Stomach smooth muscle (tissue), 2 donors: ENCODE results near the gene DMAP1.

Source experiments
- H3K27ac ChIP-seq: one replicate; pipeline ENCODE4 v1.7.0; 2013; ENCODE audit warnings: mild to moderate bottlenecking, low read length, inconsistent platforms
- H3K27me3 ChIP-seq, 2 donors: one replicate each; pipeline ENCODE4 v1.7.0; 2013; ENCODE audit warnings: low read length in 2 of 2; ENCODE audit not compliant: insufficient read depth in 2 of 2, control insufficient read depth in 1 of 2
- H3K36me3 ChIP-seq, 2 donors: one replicate each; pipeline ENCODE4 v1.7.0; 2013; ENCODE audit warnings: low read length in 2 of 2; ENCODE audit not compliant: control insufficient read depth in 2 of 2, insufficient read depth in 2 of 2
- H3K4me1 ChIP-seq: one replicate; pipeline ENCODE4 v1.7.0; 2013; ENCODE audit warnings: low read length; ENCODE audit not compliant: control insufficient read depth, insufficient read depth
- H3K4me3 ChIP-seq, 2 donors: one replicate each; pipeline ENCODE4 v1.7.0; 2013; ENCODE audit warnings: low read length in 2 of 2
- H3K9ac ChIP-seq, 2 donors: one replicate each; pipeline ENCODE4 v1.7.0; 2013; ENCODE audit warnings: low read length in 2 of 2, mild to moderate bottlenecking in 1 of 2
- H3K9me3 ChIP-seq, 2 donors: one replicate each; pipeline ENCODE4 v1.7.0; 2013; ENCODE audit warnings: low read length in 2 of 2; ENCODE audit not compliant: control insufficient read depth in 2 of 2
- donor health status: healthy.
- donor health status: Pancreatic carcinoma.

Gene DMAP1

DNA sequence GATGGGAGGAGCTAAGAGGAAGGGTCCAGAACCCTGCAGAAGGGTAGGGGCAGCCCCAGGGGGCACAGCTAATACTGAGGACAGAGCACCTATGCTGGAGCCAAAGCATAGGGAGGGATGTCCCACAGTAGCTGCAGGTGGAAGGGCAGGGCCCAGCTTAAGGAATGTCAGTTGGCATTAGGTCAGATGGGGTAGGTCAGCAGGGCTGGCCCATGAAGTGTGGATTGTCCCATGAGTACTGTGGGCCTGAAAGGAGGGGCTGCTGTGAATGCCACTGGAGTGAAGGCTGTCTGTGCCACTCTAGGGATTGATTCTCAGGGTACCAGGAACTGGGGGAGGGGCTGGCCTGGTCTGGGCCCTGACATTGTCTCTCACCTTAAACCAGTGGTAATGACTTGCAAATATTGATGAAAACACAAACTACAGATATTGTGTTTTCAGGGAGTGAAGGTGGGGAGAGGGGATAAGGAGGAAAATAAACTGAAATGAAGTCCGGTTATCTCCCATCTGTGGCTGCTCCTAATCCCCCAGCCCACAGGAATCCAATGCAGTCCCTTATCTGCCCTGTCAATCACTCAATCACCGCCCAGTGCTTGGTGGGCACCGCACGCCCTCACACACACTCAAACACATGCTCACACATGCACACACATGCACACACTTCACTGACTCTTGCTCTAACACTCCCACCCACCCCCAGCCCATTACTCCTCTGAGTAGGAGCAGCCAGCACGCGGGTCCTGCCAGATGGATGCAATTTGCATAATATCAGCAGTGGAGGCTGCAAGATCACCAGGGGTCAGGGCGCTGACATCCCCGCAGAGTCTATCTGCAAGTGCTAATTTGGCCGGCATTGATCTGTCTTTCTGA, 27.8 kb downstream of the DMAP1 start:
- H3K9ac ChIP-seq: peak overlapping the region in 1 of 2 donors; percentile 19
- no peaks in the 10 kb centered on the region for H3K9me3 ChIP-seq
- H3K4me3 ChIP-seq: no peak overlapping the region
- H3K27ac ChIP-seq: peak overlapping the region; percentile 71
- no peaks in the 10 kb centered on the region for H3K27me3 ChIP-seq
- peaks cover 25% of the 10 kb centered on the region for H3K4me1 ChIP-seq
- peaks cover 9 to 10% of the 10 kb centered on the region in 2 donors for H3K36me3 ChIP-seq

DNA sequence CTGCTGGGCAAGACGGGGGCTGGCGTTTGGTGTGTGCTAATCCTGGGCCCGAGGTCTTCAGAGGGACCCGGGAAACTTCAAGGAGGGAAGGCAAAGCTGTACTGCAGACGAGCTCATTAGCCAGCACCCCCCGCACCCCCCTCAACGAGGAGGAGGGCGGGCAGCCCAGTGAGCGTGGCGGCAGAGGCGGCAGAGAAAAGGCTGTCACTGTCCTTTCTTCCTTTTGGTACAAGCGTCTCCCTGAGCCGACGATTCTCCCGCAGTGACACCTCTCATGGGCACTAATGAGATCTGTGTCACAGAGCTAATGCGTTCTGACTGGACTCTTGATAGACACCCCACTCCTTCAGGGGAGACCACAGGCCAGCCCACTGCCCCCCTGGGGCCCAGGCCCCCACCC, 29.5 kb downstream of the DMAP1 start:
- Histone ChIP-seq H3K36me3 (peaks cover 10 to 12% of the 10 kb centered on the region in 2 donors), H3K27me3 (no peaks in the 10 kb centered on the region), H3K4me3 (no peak overlapping the region), H3K9me3 (no peaks in the 10 kb centered on the region), H3K27ac (no peak overlapping the region), H3K4me1 (peaks cover 25% of the 10 kb centered on the region), H3K9ac (no peak overlapping the region)

DNA sequence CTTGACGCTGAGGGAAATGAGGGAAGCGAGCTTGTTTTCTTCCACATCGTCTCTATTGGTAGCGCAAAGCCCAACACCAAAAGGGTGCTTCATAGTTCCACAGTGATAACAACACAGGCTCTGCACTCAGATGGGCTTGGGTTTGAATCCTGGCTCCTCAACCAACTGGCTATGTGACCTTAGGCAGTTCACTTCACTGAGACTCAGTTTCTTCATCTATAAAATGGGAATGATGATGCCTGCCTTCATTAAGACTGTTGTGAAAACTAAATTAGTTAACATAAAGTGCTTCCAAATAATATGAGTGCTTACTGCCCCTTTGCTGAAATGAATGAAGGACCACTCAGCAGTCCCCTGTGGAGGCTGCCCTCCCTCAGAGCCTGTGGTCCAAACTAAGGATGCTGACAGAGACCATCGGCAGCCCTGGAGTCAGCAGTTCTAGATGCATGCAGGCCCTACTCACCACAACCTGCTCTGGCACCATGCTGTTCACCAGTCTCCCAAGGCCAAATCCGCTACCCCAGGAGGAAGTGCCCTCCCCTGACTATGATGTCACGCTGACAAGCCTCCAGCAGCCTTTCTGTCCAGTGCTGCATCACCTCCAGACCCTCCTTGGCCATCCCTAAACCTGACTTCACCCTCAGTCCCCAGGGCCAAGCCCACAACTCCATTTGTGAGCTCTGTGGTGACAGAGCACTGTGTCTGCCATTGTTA, 30.7 kb downstream of the DMAP1 start:
- Histone ChIP-seq H3K9ac (no peak overlapping the region), H3K4me1 (peaks cover 20% of the 10 kb centered on the region), H3K9me3 (no peaks in the 10 kb centered on the region), H3K27ac (no peak overlapping the region), H3K36me3 (peaks cover 11 to 14% of the 10 kb centered on the region in 2 donors), H3K4me3 (no peak overlapping the region), H3K27me3 (no peaks in the 10 kb centered on the region)

DNA sequence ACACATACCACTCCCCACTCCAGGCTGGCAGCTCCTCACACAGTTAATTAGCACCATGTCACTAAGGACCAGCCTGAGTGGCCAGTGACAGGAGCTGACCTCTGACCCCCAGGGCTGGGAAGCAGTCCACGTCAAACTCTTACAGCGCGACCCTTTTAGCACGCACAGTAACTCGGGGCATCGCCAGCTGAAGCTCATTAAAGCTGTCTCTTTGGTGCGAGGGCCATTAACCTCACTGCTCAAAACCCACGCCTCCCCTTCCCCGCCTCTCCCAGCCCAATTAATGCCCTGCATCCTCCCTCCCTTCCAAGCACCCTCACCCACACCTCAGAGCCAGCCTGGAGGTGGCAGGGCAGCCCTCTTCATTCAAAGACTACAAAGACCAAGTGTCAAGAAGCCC, 31.7 kb downstream of the DMAP1 start:
- Histone ChIP-seq H3K27ac (no peak overlapping the region), H3K27me3 (no peaks in the 10 kb centered on the region), H3K36me3 (peaks cover 11 to 14% of the 10 kb centered on the region in 2 donors), H3K9me3 (no peaks in the 10 kb centered on the region), H3K4me1 (peaks cover 9% of the 10 kb centered on the region), H3K4me3 (no peak overlapping the region), H3K9ac (no peak overlapping the region)

DNA sequence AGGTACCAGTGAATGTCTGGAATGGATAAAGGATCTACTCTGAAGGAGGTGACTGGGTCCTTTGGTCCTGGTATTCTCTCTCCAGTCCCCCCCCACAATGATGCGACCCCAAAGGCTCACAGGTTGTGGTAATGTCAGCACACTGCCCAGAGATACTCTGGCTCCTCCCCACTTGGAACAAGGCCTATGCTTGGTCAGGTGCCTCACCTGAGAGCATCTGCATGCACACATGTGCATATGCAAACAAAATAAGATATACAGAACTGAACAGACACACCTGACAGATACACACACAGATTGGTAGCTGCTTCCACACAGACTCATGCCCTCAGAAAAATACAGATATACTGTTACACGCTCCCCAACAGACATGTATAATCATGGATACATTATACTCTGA, 33.5 kb downstream of the DMAP1 start:
- no peak overlapping the region for H3K4me3 ChIP-seq
- no peak overlapping the region for H3K27ac ChIP-seq
- no peaks in the 10 kb centered on the region for H3K27me3 ChIP-seq
- H3K4me1 ChIP-seq: no peaks in the 10 kb centered on the region
- H3K9ac ChIP-seq: no peak overlapping the region
- H3K9me3 ChIP-seq: no peaks in the 10 kb centered on the region
- peaks cover 11 to 17% of the 10 kb centered on the region in 2 donors for H3K36me3 ChIP-seq

DNA sequence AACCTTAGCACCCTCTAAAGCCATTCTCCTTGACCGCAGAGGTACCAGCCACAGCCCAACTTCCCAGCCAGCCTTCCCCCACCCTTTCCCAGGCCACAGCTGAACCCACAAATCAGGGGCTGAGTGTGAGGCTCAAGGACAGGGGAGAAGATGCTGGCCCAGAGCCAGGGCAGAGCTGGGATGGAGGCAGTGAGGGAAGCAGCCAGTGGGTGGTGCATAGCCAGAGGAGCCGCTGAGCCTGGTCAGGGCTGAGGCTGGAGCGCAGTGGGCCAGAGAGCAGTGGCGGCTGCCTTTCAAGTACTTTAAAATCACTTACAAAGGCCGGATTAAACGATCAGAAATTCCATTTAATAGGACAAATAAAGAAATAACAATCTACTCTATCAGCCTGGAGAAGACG, 36.3 kb downstream of the DMAP1 start:
- Histone ChIP-seq H3K4me3 (no peak overlapping the region), H3K27ac (no peak overlapping the region), H3K4me1 (no peaks in the 10 kb centered on the region), H3K36me3 (peaks cover 3 to 7% of the 10 kb centered on the region in 2 donors), H3K9me3 (no peaks in the 10 kb centered on the region), H3K27me3 (no peaks in the 10 kb centered on the region), H3K9ac (no peak overlapping the region)

DNA sequence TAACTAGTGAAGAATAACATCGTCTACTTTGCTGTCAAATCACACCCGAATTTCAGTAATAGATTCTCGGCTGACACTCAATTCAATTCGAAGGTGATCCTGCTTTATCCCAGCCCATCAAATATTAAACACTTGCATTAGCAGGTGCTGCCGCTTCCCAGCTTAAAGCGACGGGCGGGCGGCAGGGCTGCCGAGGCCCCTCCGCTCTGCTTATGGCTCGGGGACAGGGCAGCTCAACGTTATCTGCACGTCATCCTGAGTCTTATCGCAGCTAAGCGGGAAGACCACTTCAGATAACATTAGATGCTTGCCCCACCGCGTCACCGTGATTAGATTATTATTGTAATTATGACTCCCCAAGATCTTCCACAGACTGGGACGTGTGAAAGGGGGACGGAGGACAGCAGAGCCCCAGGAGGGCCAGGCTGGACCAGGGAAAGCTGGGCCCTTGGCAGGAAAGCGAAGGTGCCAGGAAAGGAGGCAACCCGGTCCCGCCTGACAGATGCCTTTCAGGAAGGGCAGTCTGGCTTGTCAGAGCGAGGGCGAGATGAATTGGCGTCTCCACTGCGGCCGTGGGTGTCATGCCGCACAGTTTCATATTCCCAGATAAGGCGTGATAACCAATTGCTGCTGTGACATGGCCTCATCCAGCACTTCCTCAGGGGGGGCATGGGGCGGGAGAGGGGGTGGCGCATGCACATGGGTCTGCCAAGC, 37.0 kb downstream of the DMAP1 start:
- Histone ChIP-seq H3K4me1 (no peaks in the 10 kb centered on the region), H3K9me3 (no peaks in the 10 kb centered on the region), H3K9ac (no peak overlapping the region), H3K27ac (no peak overlapping the region), H3K36me3 (peaks cover 3 to 7% of the 10 kb centered on the region in 2 donors), H3K27me3 (no peaks in the 10 kb centered on the region), H3K4me3 (no peak overlapping the region)

DNA sequence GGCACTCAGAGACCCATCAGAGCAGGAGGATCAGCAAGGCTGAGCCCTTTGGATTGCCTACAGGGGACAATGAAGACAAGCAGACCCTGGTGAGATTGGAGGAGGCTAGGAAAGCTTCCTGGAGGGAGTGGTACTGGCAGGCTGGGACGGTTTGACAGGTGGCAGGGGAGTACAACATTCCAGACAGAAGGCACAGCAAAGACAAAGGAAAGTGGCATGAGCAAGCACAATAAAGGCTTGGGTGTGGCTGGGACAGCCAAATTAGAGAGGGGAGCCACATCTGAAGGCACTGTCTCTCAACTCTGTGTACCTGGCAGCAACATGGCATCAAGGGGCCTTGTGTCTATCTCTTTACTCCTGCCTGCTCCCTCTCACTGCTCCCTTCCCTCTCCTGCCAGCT, 38.2 kb downstream of the DMAP1 start:
- H3K36me3 ChIP-seq: peaks cover 7% of the 10 kb centered on the region in 2 donors
- no peaks in the 10 kb centered on the region for H3K27me3 ChIP-seq
- H3K4me3 ChIP-seq: no peak overlapping the region
- H3K27ac ChIP-seq: no peak overlapping the region
- H3K9me3 ChIP-seq: no peaks in the 10 kb centered on the region
- no peak overlapping the region for H3K9ac ChIP-seq
- H3K4me1 ChIP-seq: no peaks in the 10 kb centered on the region

DNA sequence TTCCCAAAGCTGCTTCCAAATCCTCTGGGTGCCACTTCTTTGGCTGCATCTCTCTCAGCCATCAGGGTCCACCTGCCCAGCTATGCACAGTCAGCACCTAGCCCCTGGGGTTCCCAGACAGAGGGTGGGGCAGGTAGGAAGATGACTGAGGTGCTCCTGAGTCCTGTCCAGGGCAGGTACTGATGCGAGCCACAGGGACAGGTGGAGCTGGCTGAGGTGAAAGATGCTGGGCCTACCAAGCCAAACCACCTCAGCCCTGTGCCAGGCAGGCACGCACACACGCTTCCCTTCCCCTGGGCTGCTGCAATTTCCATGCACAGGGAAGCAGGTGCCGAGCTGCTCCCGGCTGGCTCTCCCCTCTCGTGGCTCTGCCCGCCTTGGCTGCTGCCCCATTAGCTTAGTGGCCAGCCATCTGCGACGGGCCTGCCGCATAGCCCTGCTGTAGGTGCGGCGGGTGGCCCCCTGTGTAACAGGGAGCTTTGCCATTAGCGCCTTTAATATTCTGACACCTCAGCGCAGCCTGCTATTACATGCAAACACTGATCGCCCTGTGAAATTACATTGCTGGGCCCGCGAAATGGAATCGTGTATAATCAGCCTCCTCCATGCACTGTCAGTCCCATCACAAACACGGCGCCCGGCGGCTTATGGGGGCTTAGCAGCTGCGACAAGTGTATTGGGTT, 38.9 kb downstream of the DMAP1 start:
- Histone ChIP-seq H3K27ac (no peak overlapping the region), H3K36me3 (peaks cover 7 to 8% of the 10 kb centered on the region in 2 donors), H3K27me3 (no peaks in the 10 kb centered on the region), H3K9ac (no peak overlapping the region), H3K4me1 (no peaks in the 10 kb centered on the region), H3K4me3 (no peak overlapping the region), H3K9me3 (no peaks in the 10 kb centered on the region)

DNA sequence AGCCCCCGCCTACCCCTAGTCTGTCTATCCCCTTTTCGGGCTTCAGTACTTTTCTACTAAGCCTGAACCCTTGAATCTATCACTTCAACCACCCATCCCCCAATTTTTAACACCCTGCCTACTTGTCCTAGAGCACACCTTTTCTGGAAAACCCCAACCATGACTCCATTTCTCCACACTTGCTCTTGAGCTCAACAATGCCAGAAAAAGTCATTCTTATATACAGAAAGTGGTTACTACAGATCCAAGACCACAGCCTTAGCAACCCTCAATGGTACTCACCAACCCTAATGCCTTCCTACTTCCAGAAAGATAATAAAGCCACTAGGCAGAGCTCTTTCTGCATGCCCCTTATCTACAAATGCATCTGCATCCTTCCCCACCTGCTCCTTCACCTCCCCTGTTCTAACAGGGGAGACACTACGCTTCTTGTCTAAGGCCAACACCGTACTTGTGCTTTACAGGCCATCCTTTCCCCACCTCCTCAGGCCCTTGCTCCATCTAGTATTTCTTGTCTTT, 41.2 kb downstream of the DMAP1 start:
- no peaks in the 10 kb centered on the region for H3K4me1 ChIP-seq
- H3K9me3 ChIP-seq: no peaks in the 10 kb centered on the region
- no peak overlapping the region for H3K9ac ChIP-seq
- H3K4me3 ChIP-seq: no peak overlapping the region
- H3K27me3 ChIP-seq: no peaks in the 10 kb centered on the region
- H3K27ac ChIP-seq: no peak overlapping the region
- peaks cover 4 to 9% of the 10 kb centered on the region in 2 donors for H3K36me3 ChIP-seq
